Measurements from ENCODE around the gene CKM.

The CKM gene

DNA sequence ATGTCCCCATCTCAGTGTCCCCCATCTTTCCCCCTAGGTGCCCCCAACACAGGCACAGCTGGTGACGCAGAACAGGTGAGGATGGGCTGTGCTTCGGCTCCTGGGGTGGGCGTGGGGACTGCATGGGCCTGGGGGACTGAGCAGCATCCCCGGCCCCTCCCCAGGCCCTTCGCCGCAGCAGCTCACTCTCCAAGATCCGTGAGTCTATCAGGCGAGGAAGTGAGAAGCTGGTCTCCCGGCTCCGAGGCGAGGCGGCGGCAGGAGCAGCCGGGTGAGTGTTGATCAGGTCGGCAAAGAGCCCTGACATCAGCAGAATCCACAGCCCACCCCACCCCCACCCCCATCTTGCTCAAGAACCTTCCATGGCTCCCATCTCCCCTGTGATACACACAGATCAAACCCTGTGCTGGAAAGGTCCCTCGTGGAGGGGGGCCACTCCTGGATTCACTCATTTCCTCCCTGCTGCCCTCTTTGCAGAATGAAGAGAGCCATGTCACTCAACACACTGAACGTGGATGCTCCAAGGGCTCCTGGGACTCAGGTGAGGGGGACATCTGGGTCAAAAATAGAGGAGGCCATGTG lies 27.9 kb upstream of the CKM start:
- Histone ChIP-seq H3K36me3 (ENCODE audit: control insufficient read depth in 5 of 5, insufficient read depth in 5 of 5, low read length in 5 of 5) (peaks cover 0 to 53% (median 43%) of the 10 kb centered on the region in 5 donors), H3K4me1 (ENCODE audit: control insufficient read depth in 5 of 5, insufficient read depth in 5 of 5, low read length in 5 of 5) (peaks cover 0 to 4% (median 0%) of the 10 kb centered on the region in 5 donors), H3K27ac (ENCODE audit: low read depth, low read length) (no peak overlapping the region), H3K9me3 (ENCODE audit: control insufficient read depth in 5 of 5, low read length in 5 of 5) (no peaks in the 10 kb centered on the region), H3K4me3 (ENCODE audit: low read depth in 1 of 5, low read length in 5 of 5) (no peak overlapping the region), H3K27me3 (ENCODE audit: control insufficient read depth in 5 of 5, insufficient read depth in 4 of 5, low read length in 5 of 5) (peaks cover 16 to 18% (median 18%) of the 10 kb centered on the region in 5 donors), H3K9ac (ENCODE audit: low read length in 5 of 5) (no peak overlapping the region)

DNA sequence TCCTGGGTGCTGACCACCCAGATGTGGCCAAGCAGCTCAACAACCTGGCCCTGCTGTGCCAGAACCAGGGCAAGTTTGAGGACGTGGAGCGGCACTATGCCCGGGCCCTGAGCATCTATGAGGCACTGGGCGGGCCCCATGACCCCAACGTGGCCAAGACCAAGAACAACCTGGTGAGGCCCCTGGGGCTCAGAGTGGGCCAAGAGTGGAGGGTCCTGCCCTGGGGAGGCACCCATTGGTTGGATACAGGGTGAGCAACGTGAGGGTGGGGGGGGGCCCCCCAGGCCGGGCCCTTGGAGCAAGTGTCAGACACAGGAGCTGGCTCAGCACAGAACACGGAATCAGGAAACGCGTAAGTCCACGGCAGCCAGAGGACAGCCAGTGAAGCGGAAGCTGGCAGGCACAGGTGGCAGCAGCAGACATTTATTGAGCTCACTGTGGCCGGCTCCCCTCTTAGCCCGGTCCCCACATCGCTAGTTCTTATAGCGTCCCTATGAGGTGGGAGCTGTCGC lies 26.8 kb upstream of the CKM start:
- Histone ChIP-seq H3K9ac (ENCODE audit: low read length in 5 of 5) (no peak overlapping the region), H3K9me3 (ENCODE audit: control insufficient read depth in 5 of 5, low read length in 5 of 5) (no peaks in the 10 kb centered on the region), H3K4me3 (ENCODE audit: low read depth in 1 of 5, low read length in 5 of 5) (no peak overlapping the region), H3K4me1 (ENCODE audit: control insufficient read depth in 5 of 5, insufficient read depth in 5 of 5, low read length in 5 of 5) (peaks cover 0 to 4% (median 0%) of the 10 kb centered on the region in 5 donors), H3K27ac (ENCODE audit: low read depth, low read length) (no peak overlapping the region), H3K27me3 (ENCODE audit: control insufficient read depth in 5 of 5, insufficient read depth in 4 of 5, low read length in 5 of 5) (peaks cover 21 to 28% (median 24%) of the 10 kb centered on the region in 5 donors), H3K36me3 (ENCODE audit: control insufficient read depth in 5 of 5, insufficient read depth in 5 of 5, low read length in 5 of 5) (peaks cover 0 to 43% (median 35%) of the 10 kb centered on the region in 5 donors)

DNA sequence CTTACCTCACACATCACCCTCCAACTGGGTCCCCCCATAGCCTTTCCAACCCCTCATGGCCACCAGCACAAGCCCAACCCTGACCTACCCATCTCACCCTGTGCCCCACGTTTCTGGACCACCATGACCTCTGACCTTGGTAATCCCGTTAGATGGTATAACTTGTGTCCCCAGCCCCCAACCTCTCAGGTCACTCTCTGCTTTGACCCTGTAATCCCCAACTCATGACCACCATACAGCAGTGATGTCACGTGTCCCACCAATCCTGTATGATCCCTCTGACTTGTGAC lies 26.4 kb upstream of the CKM start:
- H3K9me3 ChIP-seq (ENCODE audit: control insufficient read depth in 5 of 5, low read length in 5 of 5) = no peaks in the 10 kb centered on the region
- H3K27me3 ChIP-seq (ENCODE audit: control insufficient read depth in 5 of 5, insufficient read depth in 4 of 5, low read length in 5 of 5) = peaks cover 21 to 28% (median 24%) of the 10 kb centered on the region in 5 donors
- no peak overlapping the region for H3K9ac ChIP-seq (ENCODE audit: low read length in 5 of 5)
- H3K27ac ChIP-seq (ENCODE audit: low read depth, low read length) = no peak overlapping the region
- no peak overlapping the region for H3K4me3 ChIP-seq (ENCODE audit: low read depth in 1 of 5, low read length in 5 of 5)
- peaks cover 0 to 4% (median 0%) of the 10 kb centered on the region in 5 donors for H3K4me1 ChIP-seq (ENCODE audit: control insufficient read depth in 5 of 5, insufficient read depth in 5 of 5, low read length in 5 of 5)
- H3K36me3 ChIP-seq (ENCODE audit: control insufficient read depth in 5 of 5, insufficient read depth in 5 of 5, low read length in 5 of 5) = peaks cover 0 to 39% (median 31%) of the 10 kb centered on the region in 5 donors

DNA sequence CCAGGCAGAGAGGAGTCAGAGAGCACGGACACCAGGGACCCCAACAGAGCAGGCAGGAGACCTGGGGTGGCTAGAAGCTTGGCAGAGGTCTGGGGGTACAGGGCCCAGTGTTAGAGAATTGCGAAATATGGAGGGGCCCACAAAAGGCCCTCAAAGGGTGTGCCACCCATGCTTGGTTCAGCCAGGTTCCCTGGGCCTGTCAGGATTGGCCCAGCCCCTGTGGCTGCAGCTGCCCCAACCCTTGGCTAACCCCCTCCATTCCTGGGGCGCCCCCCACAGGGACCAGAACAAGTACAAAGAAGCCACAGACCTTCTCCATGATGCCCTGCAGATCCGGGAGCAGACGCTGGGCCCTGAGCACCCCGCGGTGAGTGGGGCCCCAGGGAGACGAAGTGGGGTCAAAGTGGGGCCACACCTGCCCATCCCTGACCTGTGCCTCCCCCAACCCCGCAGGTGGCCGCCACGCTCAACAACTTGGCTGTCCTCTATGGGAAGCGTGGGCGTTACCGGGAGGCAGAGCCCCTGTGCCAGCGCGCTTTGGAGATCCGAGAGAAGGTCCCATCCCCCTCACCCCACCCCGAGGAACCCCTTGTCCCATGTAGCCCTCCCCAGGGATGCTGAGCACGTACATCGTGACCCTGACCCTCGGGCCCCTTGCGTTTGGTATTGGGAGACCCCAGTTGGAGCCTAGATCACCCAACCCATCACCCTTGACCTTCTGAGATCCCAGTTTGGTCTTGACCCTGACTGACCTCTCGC lies 25.9 kb upstream of the CKM start:
- Histone ChIP-seq H3K4me1 (ENCODE audit: control insufficient read depth in 5 of 5, insufficient read depth in 5 of 5, low read length in 5 of 5) (peaks cover 0 to 4% (median 0%) of the 10 kb centered on the region in 5 donors), H3K27me3 (ENCODE audit: control insufficient read depth in 5 of 5, insufficient read depth in 4 of 5, low read length in 5 of 5) (peaks cover 21 to 28% (median 24%) of the 10 kb centered on the region in 5 donors), H3K4me3 (ENCODE audit: low read depth in 1 of 5, low read length in 5 of 5) (no peak overlapping the region), H3K9ac (ENCODE audit: low read length in 5 of 5) (no peak overlapping the region), H3K27ac (ENCODE audit: low read depth, low read length) (no peak overlapping the region), H3K36me3 (ENCODE audit: control insufficient read depth in 5 of 5, insufficient read depth in 5 of 5, low read length in 5 of 5) (peaks cover 0 to 34% (median 26%) of the 10 kb centered on the region in 5 donors), H3K9me3 (ENCODE audit: control insufficient read depth in 5 of 5, low read length in 5 of 5) (no peaks in the 10 kb centered on the region)

DNA sequence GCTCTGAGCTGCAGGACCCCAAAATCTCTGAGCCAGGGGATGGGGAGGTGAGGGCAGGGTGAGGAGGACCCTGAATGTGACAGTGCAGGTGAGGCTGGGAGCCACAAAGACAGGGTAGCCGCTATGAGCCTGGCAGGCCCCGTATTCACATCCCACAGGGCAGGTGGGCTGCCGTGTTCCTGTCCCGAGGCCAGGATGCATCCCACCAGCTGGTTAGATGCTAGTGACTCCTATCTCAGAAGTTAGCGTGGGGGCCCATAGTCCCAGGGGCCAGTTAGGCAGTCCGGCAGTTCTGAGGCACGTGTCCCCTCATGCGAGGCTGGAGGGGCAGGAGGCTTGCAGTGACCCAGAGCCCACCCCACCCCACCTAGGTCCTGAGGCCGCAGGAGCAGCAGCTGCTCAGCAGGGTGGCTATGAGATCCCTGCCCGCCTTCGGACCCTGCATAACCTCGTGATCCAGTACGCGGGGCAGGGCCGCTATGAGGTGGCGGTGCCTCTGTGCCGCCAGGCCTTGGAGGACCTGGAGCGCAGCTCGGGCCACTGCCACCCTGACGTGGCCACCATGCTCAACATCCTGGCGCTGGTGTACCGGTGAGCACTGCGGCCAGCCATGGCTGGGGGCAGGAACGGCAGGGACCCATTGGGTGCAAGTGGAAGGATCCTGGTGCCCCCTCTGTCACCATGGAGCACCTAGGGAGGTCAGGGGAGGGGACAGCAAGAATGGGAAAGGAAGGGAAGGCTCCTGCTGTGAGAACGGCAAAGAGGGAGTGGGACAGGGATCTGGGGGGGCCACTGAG lies 25.1 kb upstream of the CKM start:
- Histone ChIP-seq H3K4me1 (ENCODE audit: control insufficient read depth in 5 of 5, insufficient read depth in 5 of 5, low read length in 5 of 5) (peaks cover 0 to 4% (median 0%) of the 10 kb centered on the region in 5 donors), H3K9ac (ENCODE audit: low read length in 5 of 5) (no peak overlapping the region), H3K9me3 (ENCODE audit: control insufficient read depth in 5 of 5, low read length in 5 of 5) (no peaks in the 10 kb centered on the region), H3K4me3 (ENCODE audit: low read depth in 1 of 5, low read length in 5 of 5) (no peak overlapping the region), H3K27ac (ENCODE audit: low read depth, low read length) (no peak overlapping the region), H3K36me3 (ENCODE audit: control insufficient read depth in 5 of 5, insufficient read depth in 5 of 5, low read length in 5 of 5) (peaks cover 0 to 26% (median 20%) of the 10 kb centered on the region in 5 donors), H3K27me3 (ENCODE audit: control insufficient read depth in 5 of 5, insufficient read depth in 4 of 5, low read length in 5 of 5) (peaks cover 21 to 31% (median 24%) of the 10 kb centered on the region in 5 donors)

DNA sequence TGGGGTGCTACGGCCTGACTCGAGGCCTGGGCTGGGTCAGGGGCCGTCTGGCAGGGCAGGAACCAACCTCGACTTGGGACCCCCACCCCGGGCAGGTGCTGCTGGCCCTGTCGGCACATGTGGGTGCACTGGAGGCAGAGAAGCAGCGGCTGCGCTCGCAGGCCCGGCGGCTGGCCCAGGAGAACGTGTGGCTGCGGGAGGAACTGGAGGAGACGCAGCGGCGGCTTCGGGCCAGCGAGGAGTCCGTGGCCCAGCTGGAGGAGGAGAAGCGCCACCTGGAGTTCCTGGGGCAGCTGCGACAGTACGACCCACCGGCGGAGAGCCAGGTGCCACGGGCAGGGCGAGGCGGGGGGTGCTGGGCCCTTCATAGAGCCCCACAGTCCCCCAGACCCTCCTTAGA lies 23.8 kb upstream of the CKM start:
- Histone ChIP-seq H3K9me3 (ENCODE audit: control insufficient read depth in 5 of 5, low read length in 5 of 5) (no peaks in the 10 kb centered on the region), H3K9ac (ENCODE audit: low read length in 5 of 5) (no peak overlapping the region), H3K4me1 (ENCODE audit: control insufficient read depth in 5 of 5, insufficient read depth in 5 of 5, low read length in 5 of 5) (peaks cover 0 to 4% (median 0%) of the 10 kb centered on the region in 5 donors), H3K27ac (ENCODE audit: low read depth, low read length) (no peak overlapping the region), H3K4me3 (ENCODE audit: low read depth in 1 of 5, low read length in 5 of 5) (no peak overlapping the region), H3K36me3 (ENCODE audit: control insufficient read depth in 5 of 5, insufficient read depth in 5 of 5, low read length in 5 of 5) (peaks cover 0 to 13% (median 7%) of the 10 kb centered on the region in 5 donors), H3K27me3 (ENCODE audit: control insufficient read depth in 5 of 5, insufficient read depth in 4 of 5, low read length in 5 of 5) (peaks cover 24 to 40% (median 28%) of the 10 kb centered on the region in 5 donors)

DNA sequence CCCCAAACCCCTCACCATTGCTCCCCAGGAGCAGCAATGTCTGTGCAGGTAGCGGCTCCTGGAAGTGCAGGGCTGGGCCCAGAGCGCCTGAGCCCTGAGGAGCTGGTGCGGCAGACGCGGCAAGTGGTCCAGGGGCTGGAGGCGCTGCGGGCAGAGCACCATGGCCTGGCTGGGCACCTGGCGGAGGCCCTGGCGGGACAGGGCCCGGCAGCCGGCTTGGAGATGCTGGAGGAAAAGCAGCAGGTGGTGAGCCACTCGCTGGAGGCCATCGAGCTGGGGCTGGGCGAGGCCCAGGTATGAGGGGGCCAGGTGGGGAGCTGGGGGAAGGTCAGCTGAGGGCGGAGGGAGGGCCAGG lies 22.8 kb upstream of the CKM start:
- H3K27ac ChIP-seq (ENCODE audit: low read depth, low read length) = no peak overlapping the region
- H3K36me3 ChIP-seq (ENCODE audit: control insufficient read depth in 5 of 5, insufficient read depth in 5 of 5, low read length in 5 of 5) = peaks cover 0 to 4% (median 0%) of the 10 kb centered on the region in 5 donors
- peaks cover 32 to 49% (median 37%) of the 10 kb centered on the region in 5 donors for H3K27me3 ChIP-seq (ENCODE audit: control insufficient read depth in 5 of 5, insufficient read depth in 4 of 5, low read length in 5 of 5)
- H3K4me1 ChIP-seq (ENCODE audit: control insufficient read depth in 5 of 5, insufficient read depth in 5 of 5, low read length in 5 of 5) = peaks cover 0 to 4% (median 2%) of the 10 kb centered on the region in 5 donors
- H3K9me3 ChIP-seq (ENCODE audit: control insufficient read depth in 5 of 5, low read length in 5 of 5) = no peaks in the 10 kb centered on the region
- no peak overlapping the region for H3K9ac ChIP-seq (ENCODE audit: low read length in 5 of 5)
- no peak overlapping the region for H3K4me3 ChIP-seq (ENCODE audit: low read depth in 1 of 5, low read length in 5 of 5)

DNA sequence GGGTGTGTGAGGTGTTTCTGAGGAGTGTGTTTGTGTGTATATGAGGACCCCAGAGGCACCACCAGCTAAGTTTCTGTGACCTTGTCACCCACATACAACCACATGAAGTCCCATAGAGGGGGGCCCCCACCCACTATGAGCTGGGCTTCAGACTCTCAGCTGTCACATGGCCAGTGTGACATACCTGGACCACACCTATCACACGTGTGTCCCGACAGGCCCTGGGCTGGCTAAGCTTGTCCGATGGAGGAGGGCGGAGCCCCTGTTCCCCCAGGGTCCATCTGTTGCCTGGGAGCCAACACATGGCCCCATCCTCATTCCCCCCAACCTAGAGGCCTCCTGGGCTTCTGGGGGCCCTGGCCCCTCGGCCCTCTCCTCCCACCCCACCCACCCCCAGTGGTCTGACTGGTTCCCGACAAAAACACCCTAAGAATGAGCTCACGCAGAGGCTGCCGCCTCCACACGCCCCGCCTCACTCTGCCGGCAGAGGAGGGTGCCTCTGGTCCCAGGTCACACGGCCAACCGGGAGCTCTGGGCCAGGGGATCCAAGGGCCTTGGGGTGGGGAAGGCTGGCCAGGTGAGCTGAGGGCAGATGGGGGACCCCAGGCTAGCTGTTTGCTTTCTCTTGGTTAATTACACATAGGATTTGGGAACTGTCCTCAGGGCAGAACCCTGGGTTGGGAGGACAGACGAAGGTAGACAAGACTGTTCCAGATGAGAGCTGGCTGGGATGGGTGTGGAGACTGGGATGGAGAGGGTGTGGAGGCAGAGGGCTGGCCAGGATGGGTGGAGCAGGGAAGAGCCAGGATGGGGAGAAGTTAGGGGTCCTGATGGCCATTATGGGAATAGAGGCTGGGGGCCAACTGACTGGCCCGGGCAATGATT lies 22.2 kb upstream of the CKM start:
- no peak overlapping the region for H3K9ac ChIP-seq (ENCODE audit: low read length in 5 of 5)
- H3K9me3 ChIP-seq (ENCODE audit: control insufficient read depth in 5 of 5, low read length in 5 of 5) = no peaks in the 10 kb centered on the region
- H3K4me1 ChIP-seq (ENCODE audit: control insufficient read depth in 5 of 5, insufficient read depth in 5 of 5, low read length in 5 of 5) = peaks cover 0 to 5% (median 2%) of the 10 kb centered on the region in 5 donors
- peaks cover 37 to 54% (median 41%) of the 10 kb centered on the region in 5 donors for H3K27me3 ChIP-seq (ENCODE audit: control insufficient read depth in 5 of 5, insufficient read depth in 4 of 5, low read length in 5 of 5)
- H3K4me3 ChIP-seq (ENCODE audit: low read depth in 1 of 5, low read length in 5 of 5) = no peak overlapping the region
- H3K36me3 ChIP-seq (ENCODE audit: control insufficient read depth in 5 of 5, insufficient read depth in 5 of 5, low read length in 5 of 5) = no peaks in the 10 kb centered on the region
- no peak overlapping the region for H3K27ac ChIP-seq (ENCODE audit: low read depth, low read length)

DNA sequence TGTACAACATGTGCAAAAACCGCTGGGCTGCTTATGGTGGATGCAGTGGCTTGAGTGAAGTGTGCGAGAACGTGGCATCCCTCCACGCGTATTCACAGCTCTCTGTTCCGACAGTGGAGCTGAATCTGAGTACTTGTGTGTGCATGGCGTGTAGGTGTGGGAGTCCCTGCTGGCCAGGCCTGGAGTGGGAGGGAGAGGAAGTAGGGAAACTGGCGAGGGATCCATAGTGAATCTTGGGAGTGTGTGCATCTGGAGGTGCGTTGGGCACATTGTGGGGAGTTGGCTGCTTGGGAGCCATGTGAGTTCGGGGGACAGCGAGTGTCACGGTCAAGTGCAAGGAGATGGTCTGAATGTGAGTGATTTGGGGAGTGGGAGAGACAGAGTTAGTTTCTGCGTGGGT lies 20.2 kb upstream of the CKM start:
- no peak overlapping the region for H3K9ac ChIP-seq (ENCODE audit: low read length in 5 of 5)
- H3K4me1 ChIP-seq (ENCODE audit: control insufficient read depth in 5 of 5, insufficient read depth in 5 of 5, low read length in 5 of 5) = peaks cover 0 to 7% (median 4%) of the 10 kb centered on the region in 5 donors
- H3K27me3 ChIP-seq (ENCODE audit: control insufficient read depth in 5 of 5, insufficient read depth in 4 of 5, low read length in 5 of 5) = peaks cover 32 to 54% (median 39%) of the 10 kb centered on the region in 5 donors
- no peaks in the 10 kb centered on the region for H3K36me3 ChIP-seq (ENCODE audit: control insufficient read depth in 5 of 5, insufficient read depth in 5 of 5, low read length in 5 of 5)
- H3K27ac ChIP-seq (ENCODE audit: low read depth, low read length) = no peak overlapping the region
- H3K9me3 ChIP-seq (ENCODE audit: control insufficient read depth in 5 of 5, low read length in 5 of 5) = no peaks in the 10 kb centered on the region
- H3K4me3 ChIP-seq (ENCODE audit: low read depth in 1 of 5, low read length in 5 of 5) = no peak overlapping the region

All from subcutaneous abdominal adipose tissue (tissue), 5 donors.